GM18507 (cell line): ENCODE results near the gene CELF4.

Source experiments
- DNase-seq: peaks from one replicate; pipeline ENCODE4 v3.0.0; 2011; ENCODE audit warnings: low read depth; ENCODE audit not compliant: insufficient read length; ENCODE audit errors: extremely low spot score
- FAIRE-seq: peaks from 2 replicates; lab custom pipeline; 2011; peaks lifted over from hg19 to GRCh38; lab: Jason Lieb, UNC

CELF4 gene

DNA sequence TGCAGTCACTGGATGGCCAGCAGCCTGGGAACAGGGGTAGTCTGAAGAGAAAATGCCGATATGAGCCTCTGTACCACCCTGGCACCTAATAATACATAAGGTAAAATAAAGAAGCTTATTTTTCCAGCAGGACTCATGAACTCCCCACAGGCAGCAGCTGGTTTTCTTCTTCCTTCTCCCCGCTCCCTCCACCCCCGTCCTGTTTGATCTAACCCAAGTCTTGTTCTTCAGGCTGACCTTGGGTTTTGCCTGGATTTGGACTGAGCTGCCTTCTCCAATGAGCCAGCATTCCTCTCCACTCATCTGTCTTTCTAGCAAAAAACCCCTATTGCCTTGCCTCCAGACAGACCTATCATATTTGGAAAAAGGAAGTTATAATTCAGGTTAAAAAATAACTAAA lies 111.8 kb downstream of the CELF4 start:
- DNase-seq, result no peak
- FAIRE-seq, result no peak

DNA sequence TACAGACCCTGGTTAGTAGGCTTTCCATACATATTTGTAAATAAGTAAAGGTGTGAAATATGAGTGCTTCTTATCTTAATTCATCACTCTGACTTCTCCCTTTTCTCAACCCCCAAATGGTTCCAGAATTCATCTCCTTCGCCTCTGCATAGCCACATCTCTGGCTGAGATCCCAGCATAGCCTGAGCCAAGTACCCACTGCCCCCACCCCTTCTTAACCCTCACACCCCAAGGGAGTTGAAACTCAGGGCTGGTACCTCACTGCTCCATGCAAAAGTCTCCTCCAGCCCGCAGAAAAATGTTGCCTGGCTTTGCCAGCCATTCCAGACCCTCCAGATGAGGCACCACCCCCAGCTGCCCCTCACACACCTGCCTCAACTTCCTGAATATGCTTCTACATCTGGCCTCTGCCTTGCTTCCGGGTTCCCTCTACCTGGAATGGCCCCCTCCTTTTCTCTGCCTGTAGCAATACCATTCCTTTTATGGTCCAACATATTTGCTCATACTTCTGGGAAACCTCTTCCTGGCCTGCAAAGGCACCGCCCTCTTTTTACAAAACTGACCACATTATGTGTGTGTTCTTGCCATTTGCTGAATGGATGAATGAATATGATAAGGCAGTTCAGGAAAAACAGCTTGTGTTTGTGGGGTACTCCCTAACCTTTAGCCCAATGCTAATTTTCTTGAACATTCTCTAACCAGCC lies 112.8 kb downstream of the CELF4 start:
- DNase-seq (no peak), FAIRE-seq (no peak)

DNA sequence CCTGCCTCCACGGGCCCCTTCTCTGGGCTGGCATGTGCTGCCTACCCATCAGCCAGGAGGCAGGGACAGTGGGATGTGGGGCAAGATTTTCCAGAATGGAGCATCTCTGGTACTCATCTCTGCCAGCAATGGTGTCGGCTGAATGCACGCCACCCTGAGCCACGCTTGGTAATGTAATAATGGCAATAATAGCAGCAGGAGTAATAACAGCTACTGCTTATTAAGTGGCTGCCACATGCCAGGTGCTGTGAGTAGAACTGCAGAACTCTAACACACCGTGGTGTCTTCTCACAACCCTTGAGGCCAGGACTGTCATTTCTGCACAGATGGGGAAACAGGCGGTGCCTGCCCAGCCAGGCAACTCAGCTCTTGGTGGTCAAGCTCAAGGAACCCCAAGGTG lies 113.6 kb downstream of the CELF4 start:
- DNase-seq (no peak), FAIRE-seq (no peak)

- FAIRE-seq (no peak), DNase-seq (no peak)
These were observed 114.3 kb downstream of the CELF4 start for GRCh38 chr18:37451239-37451825.

- DNase-seq, result no peak
- no peak for FAIRE-seq
These were observed 115.0 kb downstream of the CELF4 start for GRCh38 chr18:37450434-37451132.

GRCh38 chr18:37449618-37450017 lies 116.0 kb downstream of the CELF4 start:
- FAIRE-seq, result no peak
- DNase-seq, result no peak

- DNase-seq (no peak), FAIRE-seq (no peak)
These were observed 116.7 kb downstream of the CELF4 start for GRCh38 chr18:37448946-37449345.

DNA sequence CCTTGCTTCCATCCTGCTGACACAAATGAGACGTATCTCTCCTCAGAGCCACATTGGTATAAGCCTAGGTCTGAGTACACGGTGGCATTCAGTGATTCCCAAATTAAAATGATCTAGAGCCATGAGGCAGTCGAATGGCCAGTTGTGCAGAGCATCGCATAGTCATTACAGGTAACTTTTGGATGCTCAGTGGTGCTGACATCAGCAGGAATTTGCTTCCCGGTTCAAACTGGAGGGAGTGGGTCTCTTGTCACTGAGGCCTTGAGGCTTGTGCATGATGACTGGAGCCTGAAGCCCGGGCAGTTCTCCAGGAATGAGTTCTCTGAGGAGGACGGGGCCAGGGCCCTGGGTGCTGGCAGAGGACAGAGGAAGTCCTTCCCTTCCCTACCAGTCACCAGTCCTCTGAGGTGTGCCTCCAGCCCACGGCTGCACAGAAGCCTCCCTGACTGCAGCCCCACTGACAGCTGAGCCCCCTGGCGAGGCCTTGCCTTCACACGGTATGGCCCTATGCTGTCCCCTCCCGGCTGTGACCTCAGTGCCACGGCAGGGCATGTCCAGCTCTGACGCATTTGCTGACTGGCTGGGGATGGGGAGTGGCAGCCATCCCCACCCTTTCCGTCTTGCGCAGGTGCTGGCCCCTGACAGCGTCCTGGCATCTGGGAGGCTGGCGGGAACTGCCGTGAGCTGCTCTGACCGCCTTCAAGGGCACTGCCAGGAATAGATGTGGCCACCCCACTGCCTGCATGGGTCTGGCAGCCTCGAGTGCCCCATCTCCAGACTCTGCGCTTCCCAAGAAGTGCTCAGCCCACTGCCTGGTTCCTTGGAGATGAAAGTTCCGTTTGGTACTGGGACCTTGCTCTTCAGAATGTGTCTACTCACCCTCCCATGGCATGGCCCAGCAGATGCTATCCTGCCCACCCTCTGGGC lies 117.4 kb downstream of the CELF4 start:
- DNase-seq, result no peak
- FAIRE-seq, result no peak

DNA sequence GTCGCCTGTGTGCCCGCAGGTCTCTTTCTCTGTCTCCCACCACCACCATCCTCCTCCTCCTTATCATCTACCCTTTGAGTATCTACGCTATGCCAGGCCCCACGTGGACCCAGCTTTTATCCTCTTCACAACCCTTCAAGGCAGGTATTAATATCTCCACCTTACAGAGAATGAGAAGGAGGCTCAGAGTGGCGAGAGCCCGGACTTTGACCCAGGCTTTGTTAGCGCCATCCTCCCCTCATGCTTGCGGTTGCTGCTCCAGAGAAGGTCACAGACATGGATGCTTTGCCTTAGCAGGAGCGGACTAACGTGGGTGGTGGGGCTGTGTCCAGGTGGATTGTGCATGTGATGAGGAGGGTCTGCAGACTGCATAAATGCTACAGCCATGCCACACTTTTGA lies 119.8 kb downstream of the CELF4 start:
- FAIRE-seq, result no peak
- DNase-seq, result no peak

GRCh38 chr18:37445368-37445767 lies 120.2 kb downstream of the CELF4 start:
- DNase-seq, result no peak
- FAIRE-seq, result no peak

DNA sequence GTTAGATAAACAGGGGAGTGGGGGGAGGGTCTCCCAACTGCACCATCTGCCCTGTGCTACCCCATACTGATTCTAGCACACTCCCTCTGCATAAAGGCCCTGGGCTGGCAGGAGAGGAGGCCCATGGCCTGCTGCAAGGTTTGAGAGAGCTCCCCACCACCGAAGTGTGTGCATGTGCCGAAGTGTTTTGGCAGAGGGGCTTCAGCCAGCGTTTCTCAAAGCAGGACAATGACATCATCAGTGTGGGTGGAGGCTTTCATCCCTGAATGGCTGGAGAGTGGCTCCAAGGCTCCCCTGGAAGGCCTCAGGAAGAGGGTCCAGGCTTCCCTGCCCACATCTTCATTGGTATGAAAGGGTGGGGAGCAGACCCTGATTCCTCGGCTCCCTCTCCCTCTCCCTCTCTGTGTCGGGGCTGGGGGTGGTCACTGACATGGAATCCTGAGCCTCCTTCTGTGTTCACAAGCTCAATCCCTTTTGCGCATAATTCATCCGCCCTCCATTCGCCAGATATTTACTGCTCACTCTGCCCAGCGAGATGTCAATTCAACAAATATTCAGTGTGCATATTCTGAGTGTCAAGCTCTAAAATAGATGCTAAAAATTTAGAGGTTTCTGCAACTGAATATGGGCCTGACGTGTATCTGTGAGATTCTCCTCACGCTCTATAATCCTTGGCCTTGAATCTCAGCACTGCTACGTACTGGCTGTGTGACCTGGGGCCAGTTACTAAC lies 122.1 kb downstream of the CELF4 start:
- no peak for DNase-seq
- no peak for FAIRE-seq

- DNase-seq, result no peak
- FAIRE-seq, result no peak
These were observed 123.1 kb downstream of the CELF4 start for GRCh38 chr18:37442477-37442876.

DNA sequence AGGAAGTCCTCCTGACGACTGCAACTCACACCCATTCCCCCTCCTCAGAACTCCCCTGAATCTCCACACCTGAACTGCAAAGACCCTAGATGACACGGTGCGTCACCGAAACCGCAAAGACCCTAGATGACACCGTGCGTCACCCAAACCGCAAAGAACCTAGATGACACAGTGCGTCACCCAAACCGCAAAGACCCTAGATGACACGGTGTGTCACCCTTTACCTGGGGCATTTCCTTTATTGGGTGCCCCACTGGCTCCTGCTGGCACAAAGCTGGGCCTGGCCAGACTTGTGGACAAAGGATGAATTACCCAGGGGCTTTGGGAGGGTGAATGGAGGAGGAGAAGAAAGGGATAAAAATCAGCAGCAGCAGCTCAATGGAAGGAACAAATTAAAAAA lies 123.8 kb downstream of the CELF4 start:
- FAIRE-seq, result no peak
- no peak for DNase-seq

DNA sequence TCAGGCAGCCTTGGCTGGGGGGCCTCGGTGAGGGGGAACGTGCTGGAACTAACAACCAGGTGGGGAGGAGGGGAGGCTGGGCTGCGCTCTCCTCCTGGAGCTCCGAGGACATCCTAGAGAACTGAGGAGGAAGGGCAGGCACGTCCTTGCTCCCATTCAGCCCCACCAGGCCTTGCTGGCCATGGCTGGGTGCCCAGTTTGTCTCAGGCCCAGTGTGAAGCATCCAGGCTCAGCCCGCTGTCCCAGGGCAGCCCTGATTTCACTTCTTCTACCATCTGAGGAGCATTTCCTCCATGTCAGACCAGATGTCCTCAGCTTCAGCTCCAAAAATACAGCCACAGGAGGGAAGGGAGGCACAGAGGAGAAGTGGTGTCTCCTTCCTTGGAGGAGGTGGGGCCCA lies 125.4 kb downstream of the CELF4 start:
- no peak for DNase-seq
- no peak for FAIRE-seq

DNA sequence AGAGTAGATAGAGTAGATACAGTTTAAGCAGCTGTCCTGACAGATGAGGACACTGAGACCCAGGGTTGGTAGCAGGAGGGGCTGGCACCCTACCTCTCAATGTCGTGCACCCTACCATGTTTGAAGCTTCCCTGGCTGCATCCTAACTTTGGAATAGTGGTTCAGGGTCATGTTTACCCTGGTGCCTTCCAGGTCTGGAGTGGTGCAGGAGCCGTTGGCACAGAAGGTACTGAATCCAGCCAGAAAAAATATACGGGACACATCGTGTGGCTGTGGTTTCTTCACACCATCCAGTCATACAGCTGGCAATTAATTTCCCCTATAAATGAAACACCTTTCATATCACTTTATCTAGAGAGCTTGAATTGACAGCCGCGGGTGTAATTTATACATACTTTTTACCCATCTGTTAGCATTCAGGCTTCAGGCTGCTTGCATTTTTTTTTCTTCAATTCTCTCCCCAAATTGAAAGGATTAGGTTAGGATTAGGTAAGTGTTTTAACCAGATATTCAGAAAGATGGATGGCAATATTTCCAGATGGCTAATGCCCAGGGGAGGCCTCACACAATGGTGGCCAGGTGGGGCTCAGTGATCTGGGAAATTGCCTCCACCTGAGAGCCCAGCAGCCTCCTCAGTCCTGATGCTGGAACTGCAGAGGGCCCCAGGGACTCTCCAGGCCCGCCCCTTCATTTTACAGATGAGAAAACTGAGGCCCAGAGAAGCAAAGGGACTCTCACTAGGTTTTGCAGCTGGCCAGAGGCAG lies 127.0 kb downstream of the CELF4 start:
- FAIRE-seq (no peak), DNase-seq (no peak)

DNA sequence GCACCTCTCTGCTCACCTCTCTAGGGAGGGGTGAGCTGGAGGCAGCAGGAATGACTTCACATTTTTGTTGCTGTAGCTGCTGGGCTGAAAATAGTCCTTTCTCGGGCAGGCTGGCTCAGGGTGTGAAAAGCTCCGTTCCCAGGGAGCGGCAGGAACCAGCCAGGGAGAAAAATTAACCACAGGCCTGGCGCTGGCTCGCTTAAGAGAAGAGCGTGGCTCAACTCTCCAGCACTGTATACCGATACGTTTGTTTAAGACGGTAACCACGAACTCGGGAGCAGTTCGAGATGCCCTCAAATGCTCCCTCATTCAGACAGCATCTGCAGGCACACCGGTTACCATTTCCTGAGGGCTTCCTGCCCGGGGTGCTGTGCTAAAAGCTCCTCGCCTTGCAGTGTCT lies 129.6 kb downstream of the CELF4 start:
- DNase-seq (no peak), FAIRE-seq (no peak)

DNA sequence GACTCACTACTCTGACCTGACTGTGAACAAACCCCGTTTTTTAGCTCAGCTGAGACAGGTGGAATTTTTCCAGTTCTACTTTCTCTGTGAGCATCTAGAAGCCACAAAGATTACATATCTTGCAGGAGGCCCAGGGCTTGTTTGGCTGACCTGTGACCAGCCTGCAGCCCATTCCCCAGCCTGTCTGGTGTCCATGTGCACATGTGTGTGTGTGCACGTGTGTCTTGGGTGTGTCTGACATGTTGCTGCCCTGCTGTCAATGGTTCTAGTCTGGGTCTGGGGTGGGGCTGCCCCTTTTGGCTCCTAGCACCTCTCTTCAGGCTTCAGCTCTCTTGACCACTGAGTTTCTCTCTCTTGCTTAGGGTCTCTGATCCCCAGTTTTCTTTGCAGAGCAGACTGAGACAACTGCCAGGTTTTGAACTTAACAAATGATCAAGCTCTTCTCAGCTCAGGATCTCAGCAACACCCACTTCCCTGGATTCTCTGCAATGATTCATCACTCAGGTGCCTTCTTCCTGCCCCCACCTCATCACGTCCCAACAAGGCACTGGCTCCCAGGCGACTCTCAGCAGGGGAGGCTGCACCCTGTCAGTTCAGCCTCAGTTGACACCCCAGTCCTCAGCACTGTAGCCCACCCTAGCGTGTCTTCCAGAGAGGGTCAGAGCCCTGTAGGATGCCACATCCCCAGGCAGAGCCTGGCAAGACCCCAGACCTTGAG lies 130.3 kb downstream of the CELF4 start:
- FAIRE-seq, result no peak
- DNase-seq, result no peak
